Stimulated activated naive B cell treated with anti-CD40 and anti-IgM and Interleukin-4, amounts not matched to agents 10 μg/mL and 1 μg/mL and 100 μg/mL, for 72 hours (primary cell): ENCODE data around the gene PAQR7.

Experiments used
- ATAC-seq, 2 donors: fragments of 150-1000 bp; cut with Tn5 transposase; replicated peaks; 2 replicates each; pipeline ENCODE4 v1.10.0; 2021; ENCODE audit warnings: moderate library complexity in 1 of 2
- DNase-seq: peaks from one replicate; pipeline ENCODE4 v3.0.0; 2021
- H3K27ac Mint-ChIP-seq: one replicate; pipeline ENCODE4 v1.8.0; 2022; ENCODE audit warnings: mild to moderate bottlenecking, mixed read lengths
- H3K27me3 Mint-ChIP-seq, 2 donors: one replicate each; pipeline ENCODE4 v1.8.0; 2022; ENCODE audit warnings: mixed read lengths in 2 of 2
- H3K36me3 Mint-ChIP-seq, 2 donors: one replicate each; pipeline ENCODE4 v1.8.0; 2022; ENCODE audit warnings: mixed read lengths in 2 of 2, mild to moderate bottlenecking in 1 of 2
- H3K4me1 Mint-ChIP-seq, 2 donors: one replicate each; pipeline ENCODE4 v1.8.0; 2022; ENCODE audit warnings: mixed read lengths in 2 of 2, mild to moderate bottlenecking in 1 of 2
- H3K4me3 Mint-ChIP-seq, 2 donors: one replicate each; pipeline ENCODE4 v1.8.0; 2022; ENCODE audit warnings: mild to moderate bottlenecking in 2 of 2, mixed read lengths in 2 of 2, moderate library complexity in 1 of 2
- H3K9me3 Mint-ChIP-seq, 2 donors: one replicate each; pipeline ENCODE4 v1.8.0; 2022; ENCODE audit warnings: mixed read lengths in 2 of 2, mild to moderate bottlenecking in 1 of 2

The PAQR7 gene

GRCh38 chr1:25815208-25816111 lies 60.0 kb downstream of the PAQR7 start:
- H3K27ac Mint-ChIP-seq, result no peak overlapping the region

GRCh38 chr1:25814549-25815087 lies 60.9 kb downstream of the PAQR7 start:
- Mint-ChIP-seq H3K27ac (peak overlapping the region; percentile 74), H3K4me1 (peaks cover 17 to 32% of the 10 kb centered on the region in 2 donors), H3K36me3 (peaks cover 5 to 11% of the 10 kb centered on the region in 2 donors), H3K27me3 (no peaks in the 10 kb centered on the region), H3K9me3 (no peaks in the 10 kb centered on the region), H3K4me3 (no peak overlapping the region)
- ATAC-seq (no peak), DNase-seq (no peak)

More at GRCh38 chr1:25815208-25816111, 60.0 kb downstream of the PAQR7 start:
- no peaks in the 10 kb centered on the region for H3K27me3 Mint-ChIP-seq
- peaks cover 4 to 7% of the 10 kb centered on the region in 2 donors for H3K36me3 Mint-ChIP-seq
- no peak overlapping the region for H3K4me3 Mint-ChIP-seq
- H3K4me1 Mint-ChIP-seq, result peaks cover 9 to 24% of the 10 kb centered on the region in 2 donors
- DNase-seq, result no peak
- H3K9me3 Mint-ChIP-seq, result no peaks in the 10 kb centered on the region
- no peak for ATAC-seq

GRCh38 chr1:25813734-25814471 lies 61.6 kb downstream of the PAQR7 start:
- H3K36me3 Mint-ChIP-seq, result peaks cover 7 to 17% of the 10 kb centered on the region in 2 donors
- H3K27ac Mint-ChIP-seq, result no peak overlapping the region

GRCh38 chr1:25813071-25813733 lies 62.3 kb downstream of the PAQR7 start:
- Mint-ChIP-seq H3K27me3 (no peaks in the 10 kb centered on the region), H3K9me3 (no peaks in the 10 kb centered on the region), H3K27ac (no peak overlapping the region), H3K4me3 (no peak overlapping the region), H3K4me1 (peaks cover 16 to 30% of the 10 kb centered on the region in 2 donors), H3K36me3 (peaks cover 7 to 17% of the 10 kb centered on the region in 2 donors)
- ATAC-seq (no peak), DNase-seq (no peak)

More at GRCh38 chr1:25813734-25814471, 61.6 kb downstream of the PAQR7 start:
- Mint-ChIP-seq H3K4me1 (peaks cover 19 to 33% of the 10 kb centered on the region in 2 donors), H3K4me3 (no peak overlapping the region), H3K9me3 (no peaks in the 10 kb centered on the region), H3K27me3 (no peaks in the 10 kb centered on the region)
- DNase-seq (no peak), ATAC-seq (no peak)
